B cell (primary cell): Measurements from ENCODE around the gene WDR73. TPM values are rescaled to one million over a fixed set of nuclear protein-coding genes. Genes with fewer than 3 reads are reported as not detected.

Experiments used
- ATAC-seq: fragments of 200-7000 bp; cut with Tn5 transposase; one replicate; pipeline ENCODE4 v1.10.0; 2021; ENCODE audit warnings: low read depth, mild to moderate bottlenecking, moderate number of reproducible peaks, moderate library complexity
- CTCF ChIA-PET: fragments of 350-600 bp; sonication (Branson Sonifier 250); formaldehyde crosslinking; loops from one replicate; lab custom pipeline; 2021; ENCODE audit warnings: antibody characterized with exemption, inconsistent platforms; lab: Charles Lee
- POLR2A ChIA-PET: fragments of 350-600 bp; sonication (Branson Sonifier 250); formaldehyde crosslinking; loops from one replicate; lab custom pipeline; 2021; ENCODE audit warnings: antibody characterized with exemption; lab: Charles Lee
- DNase-seq: peaks from one replicate; pipeline ENCODE4 v3.0.0; 2013
- H2AFZ ChIP-seq: 2 replicates; pipeline ENCODE4 v1.6.1; 2012; ENCODE audit warnings: mild to moderate bottlenecking, low read depth, low read length; ENCODE audit not compliant: insufficient read depth, poor library complexity, severe bottlenecking
- H3K27ac ChIP-seq, 2 donors: 1 replicate in 1 of 2; 2 replicates in 1 of 2; pipeline ENCODE4 v1.5.1; 2012 to 2013; ENCODE audit warnings: low read length in 2 of 2, mild to moderate bottlenecking in 2 of 2, moderate library complexity in 1 of 2
- H3K27me3 ChIP-seq, 4 experiments: fragments of 200-600 bp in 1 of 4; sonication (generic) in 1 of 4; replicated peaks in 1 of 4; 1 replicate in 2 of 4; 2 replicates in 2 of 4; pipeline versions ENCODE4 v1.6.1 to v1.7.0; 2013 to 2016; ENCODE audit warnings: low read length in 3 of 4, mild to moderate bottlenecking in 2 of 4, mixed read lengths in 1 of 4, moderate library complexity in 1 of 4; ENCODE audit not compliant: insufficient read depth in 4 of 4, control insufficient read depth in 3 of 4; ENCODE audit errors: control extremely low read depth in 1 of 4
- H3K36me3 ChIP-seq, 2 experiments: replicated peaks in 1 of 2; 1 replicate in 1 of 2; 2 replicates in 1 of 2; pipeline versions ENCODE4 v1.6.1 to v1.7.1; 2013; ENCODE audit warnings: low read length in 1 of 2; ENCODE audit not compliant: insufficient read depth in 2 of 2, control insufficient read depth in 1 of 2; ENCODE audit errors: control extremely low read depth in 1 of 2, extremely low read depth in 1 of 2
- H3K4me1 ChIP-seq, 2 donors: fragments of 200-600 bp in 1 of 2; sonication (generic) in 1 of 2; 1 replicate in 1 of 2; 2 replicates in 1 of 2; pipeline versions ENCODE4 v1.5.1 to v1.6.1; 2013 to 2017; ENCODE audit warnings: low read length in 2 of 2; ENCODE audit not compliant: control insufficient read depth in 2 of 2, insufficient read depth in 2 of 2
- H3K4me2 ChIP-seq: replicated peaks from 2 replicates; pipeline ENCODE3; 2012; ENCODE audit warnings: mild to moderate bottlenecking, low read depth, low read length; ENCODE audit not compliant: poor library complexity, severe bottlenecking
- H3K4me3 ChIP-seq, 5 experiments: fragments of 200-600 bp in 1 of 5; sonication (generic) in 1 of 5; 1 replicate in 3 of 5; 2 replicates in 2 of 5; pipeline versions ENCODE4 v1.5.1 to v1.7.0; 2011 to 2016; ENCODE audit warnings: low read length in 4 of 5, mild to moderate bottlenecking in 4 of 5, low read depth in 2 of 5, control low read depth in 1 of 5, moderate library complexity in 1 of 5; ENCODE audit not compliant: insufficient read depth in 1 of 5; ENCODE audit errors: control extremely low read depth in 1 of 5, extremely low read depth in 1 of 5
- H3K79me2 ChIP-seq: fragments of 200-600 bp; sonication (generic); one replicate; pipeline ENCODE4 v1.6.0; 2016; ENCODE audit warnings: low read length; ENCODE audit not compliant: control insufficient read depth, insufficient read depth
- H3K9ac ChIP-seq: fragments of 200-600 bp; sonication (generic); 2 replicates; pipeline ENCODE4 v1.6.1; 2017; ENCODE audit warnings: mild to moderate bottlenecking, low read length, moderate library complexity
- H3K9me3 ChIP-seq, 3 donors: one replicate each; pipeline versions ENCODE4 v1.6.1 to v1.7.1; 2013; ENCODE audit warnings: low read length in 2 of 3; ENCODE audit not compliant: control insufficient read depth in 2 of 3, insufficient read depth in 1 of 3; ENCODE audit errors: control extremely low read depth in 1 of 3
- H4K20me1 ChIP-seq: 2 replicates; pipeline ENCODE4 v1.6.0; 2012; ENCODE audit warnings: mild to moderate bottlenecking, low read length; ENCODE audit not compliant: insufficient read depth, control insufficient read depth, poor library complexity, severe bottlenecking
- H3K27ac Mint-ChIP-seq: one replicate; pipeline ENCODE4 v1.8.0; 2021; ENCODE audit warnings: mixed read lengths
- H3K27me3 Mint-ChIP-seq: one replicate; pipeline ENCODE4 v1.8.0; 2021; ENCODE audit warnings: mixed read lengths
- H3K4me1 Mint-ChIP-seq: one replicate; pipeline ENCODE4 v1.8.0; 2021; ENCODE audit warnings: mixed read lengths
- H3K4me3 Mint-ChIP-seq: one replicate; pipeline ENCODE4 v1.8.0; 2021; ENCODE audit warnings: mixed read lengths
- H3K9me3 Mint-ChIP-seq: one replicate; pipeline ENCODE4 v1.8.0; 2022; ENCODE audit warnings: mixed read lengths; ENCODE audit not compliant: insufficient read depth
- EZH2 ChIP-seq: IDR thresholded peaks from 2 replicates; pipeline ENCODE4 v1.6.1; 2012; ENCODE audit warnings: borderline replicate concordance, low read depth, mild to moderate bottlenecking, moderate library complexity, low read length; ENCODE audit not compliant: insufficient read depth, poor library complexity, severe bottlenecking
- WGBS: methylation state at CpG from one replicate; pipeline ENCODE4 v1.1.5; 2013; ENCODE audit warnings: missing lambda C conversion rate; ENCODE audit not compliant: insufficient coverage; 5-methylcytosine and 5-hydroxymethylcytosine counted together
- intact Hi-C: fragments of 100-400 bp; cut with micrococcal nuclease; formaldehyde crosslinking; loops from one replicate; pipeline ENCODE4 v1.10.0; 2022
- polyA plus RNA-seq: library from polyadenylated mRNA; depleted of rRNA; stranded (reverse); fragments of >200 nt; gene quantifications from 2 replicates; pipeline ENCODE4 v1.2.3, GENCODE V29; 2012
- total RNA-seq, 2 donors: library from RNA; stranded (reverse); fragments of 120-200 nt in 1 of 2; gene quantifications; 1 replicate in 1 of 2; 2 replicates in 1 of 2; pipeline versions ENCODE4 v1.2.3 to v1.2.4, GENCODE V29; 2013 to 2022
- TF ChIP-seq, protein P1 (sequence below): fragments of 200-600 bp; IDR thresholded peaks from one replicate; pipeline ENCODE4 v1.8.0; 2022; ENCODE audit warnings: antibody characterized with exemption, mild to moderate bottlenecking

Gene WDR73
- total and polyA plus RNA-seq, 2 donors (not counting 1 experiment from before 2014, with no cell fraction given), result 21.0 to 43.4 TPM

DNA sequence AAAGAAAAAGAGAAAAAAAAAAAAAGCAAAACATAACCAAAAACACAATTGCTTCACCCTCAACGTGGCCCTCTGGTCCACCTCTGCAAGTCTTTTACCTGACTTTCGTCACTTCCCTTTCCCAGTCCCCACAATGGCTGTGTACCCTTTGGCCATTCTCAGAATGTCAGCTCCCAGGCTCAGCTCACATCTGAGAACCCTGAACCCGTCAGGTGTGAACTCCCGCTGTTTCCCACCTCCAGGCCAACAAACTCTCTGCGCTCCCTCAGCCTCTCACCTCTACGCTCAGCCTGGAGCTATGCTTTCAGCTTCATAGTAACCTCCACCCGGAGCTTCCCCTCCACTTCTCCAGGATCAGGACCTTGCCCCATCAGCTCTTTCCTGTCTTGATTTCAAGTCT lies 29.7 kb downstream of the WDR73 start:
- Mint-ChIP-seq H3K27me3 (no peaks in the 10 kb centered on the region), H3K27ac (no peak overlapping the region), H3K9me3 (peaks cover 9% of the 10 kb centered on the region)

GRCh38 chr15:84621358-84621979 lies 32.6 kb downstream of the WDR73 start:
- Histone ChIP-seq H4K20me1 (no peaks in the 10 kb centered on the region), H3K4me1 (no peaks in the 10 kb centered on the region), H3K27me3 (no peaks in the 10 kb centered on the region), H3K27ac (no peak overlapping the region), H3K79me2 (peaks cover 10% of the 10 kb centered on the region), H3K36me3 (peaks cover 0 to 26% of the 10 kb centered on the region in 2 experiments), H3K9me3 (peaks cover 1 to 25% (median 20%) of the 10 kb centered on the region in 3 donors), H2AFZ (no peak overlapping the region), H3K4me2 (no peak overlapping the region), H3K9ac (no peak overlapping the region), H3K4me3 (no peak overlapping the region)
- no peak for DNase-seq
- ChIA-PET CTCF (interaction anchor here (0.7 to 1.3 kb wide), 4 partner anchors 9 to 359 kb away, joined by 3 read pairs; no protein-coding TSS in a partner anchor), POLR2A (interaction anchor here (1.4 kb wide), 1 partner anchor 10 kb away, joined by 3 read pairs; no protein-coding TSS in a partner anchor)
- Mint-ChIP-seq H3K4me1 (peaks cover under 1% of the 10 kb centered on the region), H3K27ac (no peak overlapping the region), H3K4me3 (no peak overlapping the region), H3K27me3 (no peaks in the 10 kb centered on the region), H3K9me3 (peaks cover 9% of the 10 kb centered on the region)
- ATAC-seq, result no peak
- TF ChIP-seq, protein P1, sequence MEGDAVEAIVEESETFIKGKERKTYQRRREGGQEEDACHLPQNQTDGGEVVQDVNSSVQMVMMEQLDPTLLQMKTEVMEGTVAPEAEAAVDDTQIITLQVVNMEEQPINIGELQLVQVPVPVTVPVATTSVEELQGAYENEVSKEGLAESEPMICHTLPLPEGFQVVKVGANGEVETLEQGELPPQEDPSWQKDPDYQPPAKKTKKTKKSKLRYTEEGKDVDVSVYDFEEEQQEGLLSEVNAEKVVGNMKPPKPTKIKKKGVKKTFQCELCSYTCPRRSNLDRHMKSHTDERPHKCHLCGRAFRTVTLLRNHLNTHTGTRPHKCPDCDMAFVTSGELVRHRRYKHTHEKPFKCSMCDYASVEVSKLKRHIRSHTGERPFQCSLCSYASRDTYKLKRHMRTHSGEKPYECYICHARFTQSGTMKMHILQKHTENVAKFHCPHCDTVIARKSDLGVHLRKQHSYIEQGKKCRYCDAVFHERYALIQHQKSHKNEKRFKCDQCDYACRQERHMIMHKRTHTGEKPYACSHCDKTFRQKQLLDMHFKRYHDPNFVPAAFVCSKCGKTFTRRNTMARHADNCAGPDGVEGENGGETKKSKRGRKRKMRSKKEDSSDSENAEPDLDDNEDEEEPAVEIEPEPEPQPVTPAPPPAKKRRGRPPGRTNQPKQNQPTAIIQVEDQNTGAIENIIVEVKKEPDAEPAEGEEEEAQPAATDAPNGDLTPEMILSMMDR, result no peak
- no peak for TF ChIP-seq EZH2
- intact Hi-C loops, result no loop called here
- WGBS, result 98% methylated on average over 9 of the region's 17 CpGs

More for the DNA sequence above, 29.7 kb downstream of the WDR73 start:
- H3K27me3 ChIP-seq, result no peaks in the 10 kb centered on the region
- ChIA-PET CTCF (interaction anchor here (0.5 kb wide), 1 partner anchor 252 kb away, joined by 3 read pairs; no protein-coding TSS in a partner anchor), POLR2A (no interaction called here)
- no peak overlapping the region for H2AFZ ChIP-seq
- peaks cover 6% of the 10 kb centered on the region for H3K79me2 ChIP-seq
- no peak overlapping the region for H3K27ac ChIP-seq
- intact Hi-C loops, result no loop called here
- H4K20me1 ChIP-seq, result no peaks in the 10 kb centered on the region
- WGBS, result 97% methylated on average over 6 of the region's 7 CpGs
- no peaks in the 10 kb centered on the region for H3K4me1 Mint-ChIP-seq
- no peak overlapping the region for H3K4me2 ChIP-seq
- H3K4me3 Mint-ChIP-seq, result no peak overlapping the region
- H3K4me1 ChIP-seq, result no peaks in the 10 kb centered on the region
- DNase-seq, result no peak
- H3K4me3 ChIP-seq, result no peak overlapping the region
- ATAC-seq, result no peak
- H3K9me3 ChIP-seq, result peaks cover 1 to 25% (median 20%) of the 10 kb centered on the region in 3 donors
- H3K9ac ChIP-seq, result no peak overlapping the region
- TF ChIP-seq EZH2, result no peak
- TF ChIP-seq, protein P1, result no peak
- H3K36me3 ChIP-seq, result peaks cover 0 to 26% of the 10 kb centered on the region in 2 experiments
